GM12892 (cell line): ENCODE results near the gene C1orf52.

ENCODE experiments used
- POLR2A ChIP-seq: IDR thresholded peaks from 2 replicates; pipeline ENCODE4 v1.6.1; 2011; ENCODE audit warnings: low read depth, low read length, control low read depth
- POLR2AphosphoS5 ChIP-seq: IDR thresholded peaks from 2 replicates; pipeline ENCODE4 v1.6.1; 2011; ENCODE audit warnings: low read depth, low read length, control low read depth

- TF ChIP-seq POLR2A (no peak), POLR2AphosphoS5 (no peak)
Measured at GRCh38 chr1:85264150-85264549, 4.7 kb upstream of the C1orf52 start.
